Measurements from ENCODE around the gene SUGP2. TPM values are rescaled to one million over a fixed set of nuclear protein-coding genes. Genes with fewer than 3 reads are reported as not detected.

SUGP2 gene
- total RNA-seq, 1 experiment from 2014 or later, result 95.2 TPM

DNA sequence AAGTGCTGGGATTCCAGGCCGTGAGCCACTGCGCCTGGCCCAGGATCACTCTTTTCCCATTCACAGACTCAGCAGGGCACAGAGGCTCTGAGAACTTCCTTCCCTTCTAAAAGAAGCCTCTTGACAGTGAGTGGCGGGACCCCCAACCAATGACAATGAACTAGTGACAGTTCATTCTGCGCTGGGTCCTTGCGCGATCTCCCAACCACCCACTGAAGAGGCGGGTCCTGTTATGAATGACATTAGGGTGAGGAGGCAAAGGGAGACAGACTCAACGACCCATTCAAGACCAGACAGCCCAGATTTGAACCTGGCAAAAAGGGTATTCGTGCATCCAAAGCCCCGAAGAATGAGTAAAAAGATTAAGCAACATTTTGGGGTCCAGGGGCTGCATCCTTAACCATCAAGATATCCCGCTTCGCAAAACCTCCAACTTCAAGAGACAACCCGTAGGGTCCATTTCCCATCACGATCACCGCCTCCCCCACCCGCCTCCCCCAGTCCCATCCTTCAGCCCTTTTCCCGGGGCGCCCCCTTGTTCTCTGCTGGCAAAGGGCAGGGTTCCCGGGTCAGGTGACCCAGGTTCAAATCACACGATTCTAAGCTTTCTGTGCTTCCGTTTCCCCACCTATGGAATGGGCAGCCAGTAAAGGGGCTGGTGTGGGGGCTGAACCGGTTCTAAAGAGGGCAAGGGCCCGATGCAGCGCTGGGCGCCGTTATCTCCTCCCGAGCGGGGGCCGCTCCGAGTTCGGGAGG, 719 bp downstream of the SUGP2 start:
- Histone ChIP-seq H2AK5ac (ENCODE audit: insufficient read length, low read length) (no peak overlapping the region), H3K56ac (ENCODE audit: insufficient read length, low read depth, low read length) (no peak overlapping the region), H3K27me3 (ENCODE audit: insufficient read depth, low read length) (no peaks in the 10 kb centered on the region), H4K20me1 (ENCODE audit: control insufficient read depth, insufficient read depth, insufficient read length) (no peaks in the 10 kb centered on the region), H2BK5ac (ENCODE audit: insufficient read length, low read length) (no peak overlapping the region), H4K5ac (ENCODE audit: insufficient read length, low read depth, low read length) (no peak overlapping the region), H3K4ac (ENCODE audit: low read depth, low read length) (no peak overlapping the region), H3K27ac (ENCODE audit: insufficient read length, low read depth, low read length) (no peak overlapping the region), H2BK20ac (ENCODE audit: low read depth, low read length, poor library complexity, severe bottlenecking) (no peak overlapping the region), H4K8ac (replicated peaks; ENCODE audit: insufficient read length, low read depth, low read length) (no peak overlapping the region), H3K14ac (ENCODE audit: insufficient read depth, low read length) (peak overlapping the region; percentile 81; the same call in 1 of the 2 replicates), H3K4me1 (ENCODE audit: insufficient read depth, low read length) (no peaks in the 10 kb centered on the region), H3K79me1 (ENCODE audit: insufficient read depth, low read depth, low read length, poor library complexity, severe bottlenecking) (peaks cover 14% of the 10 kb centered on the region), H3K23ac (ENCODE audit: insufficient read length, low read depth, low read length) (no peak overlapping the region), H4K91ac (ENCODE audit: insufficient read length, low read depth, low read length) (no peak overlapping the region), H3T11ph (ENCODE audit: low read length) (no peak overlapping the region), H3K18ac (ENCODE audit: insufficient read length, low read depth, low read length) (no peak overlapping the region), H3K4me2 (ENCODE audit: insufficient read depth, insufficient read length, low read length) (peak overlapping the region; percentile 96), H3K9ac (ENCODE audit: extremely low read depth, insufficient read length, low read length) (peak overlapping the region; percentile 73), H2BK120ac (ENCODE audit: low read depth, low read length, poor library complexity, severe bottlenecking) (no peak overlapping the region), H3K9me3 (ENCODE audit: control insufficient read depth, low read depth, low read length) (peaks cover under 1% of the 10 kb centered on the region), H2AFZ (ENCODE audit: low read length) (no peak overlapping the region), H3K79me2 (ENCODE audit: insufficient read depth, low read length) (peaks cover 16% of the 10 kb centered on the region; the same call in 1 of the 2 replicates), H3K23me2 (ENCODE audit: insufficient read length, low read depth, low read length, poor library complexity, severe bottlenecking) (peaks cover 11% of the 10 kb centered on the region), H2BK15ac (ENCODE audit: low read depth, low read length) (no peak overlapping the region), H2BK12ac (ENCODE audit: insufficient read length, low read depth, low read length) (no peak overlapping the region)
- H3K9me3 Mint-ChIP-seq, result peaks cover 9 to 11% of the 10 kb centered on the region in 2 experiments
- peak overlapping the region; percentile 77 to 91 (median 90) for H3K27ac Mint-ChIP-seq
- peaks cover 10 to 15% of the 10 kb centered on the region in 2 experiments for H3K4me1 Mint-ChIP-seq
- peak overlapping the region; percentile 82 to 94 for H3K4me3 Mint-ChIP-seq
- peak; percentile 97 for DNase-seq
- H3K36me3 Mint-ChIP-seq (ENCODE audit: insufficient read depth in 1 of 3, low read depth in 3 of 3), result peaks cover 44 to 56% (median 55%) of the 10 kb centered on the region in 3 experiments
- no CpG with 5 or more reads among the region's 31 CpGs for whole genome bisulfite sequencing (ENCODE audit: extremely low coverage, insufficient read length, low lambda C conversion rate)
- H3K27me3 Mint-ChIP-seq (ENCODE audit: low read depth), result no peaks in the 10 kb centered on the region
- TF ChIP-seq, protein P1, sequence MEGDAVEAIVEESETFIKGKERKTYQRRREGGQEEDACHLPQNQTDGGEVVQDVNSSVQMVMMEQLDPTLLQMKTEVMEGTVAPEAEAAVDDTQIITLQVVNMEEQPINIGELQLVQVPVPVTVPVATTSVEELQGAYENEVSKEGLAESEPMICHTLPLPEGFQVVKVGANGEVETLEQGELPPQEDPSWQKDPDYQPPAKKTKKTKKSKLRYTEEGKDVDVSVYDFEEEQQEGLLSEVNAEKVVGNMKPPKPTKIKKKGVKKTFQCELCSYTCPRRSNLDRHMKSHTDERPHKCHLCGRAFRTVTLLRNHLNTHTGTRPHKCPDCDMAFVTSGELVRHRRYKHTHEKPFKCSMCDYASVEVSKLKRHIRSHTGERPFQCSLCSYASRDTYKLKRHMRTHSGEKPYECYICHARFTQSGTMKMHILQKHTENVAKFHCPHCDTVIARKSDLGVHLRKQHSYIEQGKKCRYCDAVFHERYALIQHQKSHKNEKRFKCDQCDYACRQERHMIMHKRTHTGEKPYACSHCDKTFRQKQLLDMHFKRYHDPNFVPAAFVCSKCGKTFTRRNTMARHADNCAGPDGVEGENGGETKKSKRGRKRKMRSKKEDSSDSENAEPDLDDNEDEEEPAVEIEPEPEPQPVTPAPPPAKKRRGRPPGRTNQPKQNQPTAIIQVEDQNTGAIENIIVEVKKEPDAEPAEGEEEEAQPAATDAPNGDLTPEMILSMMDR (conservative IDR thresholded peaks at IDR 0.05), result 0 out of 3 replicates have a peak, but pooled peaks have one; percentile 13
